Endothelial cell of umbilical vein (primary cell): Measurements from ENCODE around the gene COA5. TPM values are rescaled to one million over a fixed set of nuclear protein-coding genes. Genes with fewer than 3 reads are reported as not detected.
A peak's percentile ranks its signal among the peaks of the same experiment; 100 is the strongest.

ENCODE experiments used
- BruUV-seq: library from RNA; stranded (reverse); fragments of 400-500 nt; replicated peaks from 2 replicates; lab custom pipeline; 2021; lab: Mats Ljungman, UMichigan
- CTCF ChIA-PET: fragments of 300-600, 350-600 bp; sonication (Branson Sonifier 250); formaldehyde crosslinking; loops from one replicate; lab custom pipeline; 2021; ENCODE audit warnings: antibody characterized with exemption, inconsistent platforms; lab: Charles Lee
- POLR2A ChIA-PET: fragments of 300-600, 350-600 bp; sonication (Branson Sonifier 250); formaldehyde crosslinking; loops from one replicate; lab custom pipeline; 2021; ENCODE audit warnings: antibody characterized with exemption, inconsistent platforms; lab: Charles Lee
- DNase-seq: peaks from one replicate; pipeline ENCODE4 v3.0.0-alpha.2; 2011; ENCODE audit warnings: low read depth, low spot score
- FAIRE-seq: peaks from 2 replicates; lab custom pipeline; 2011; peaks lifted over from hg19 to GRCh38; lab: Jason Lieb, UNC
- H2AFZ ChIP-seq: 2 replicates; pipeline ENCODE4 v1.6.0; 2012; ENCODE audit warnings: low read depth, low read length, control low read depth, inconsistent platforms
- H3K27ac ChIP-seq: 2 replicates; pipeline ENCODE4 v1.5.1; 2011; ENCODE audit warnings: low read depth, mild to moderate bottlenecking, control low read depth, low read length, moderate library complexity; ENCODE audit not compliant: insufficient read depth
- H3K27me3 ChIP-seq, 2 experiments: 2 replicates each; pipeline versions ENCODE4 v1.6.0 to v1.6.1; 2011; ENCODE audit warnings: low read length in 2 of 2, mixed read lengths in 1 of 2; ENCODE audit not compliant: control insufficient read depth in 2 of 2, insufficient read depth in 2 of 2
- H3K36me3 ChIP-seq, 2 experiments: 2 replicates in 1 of 2; 3 replicates in 1 of 2; pipeline ENCODE4 v1.5.1; 2011; ENCODE audit warnings: low read length in 2 of 2, mild to moderate bottlenecking in 1 of 2, moderate library complexity in 1 of 2; ENCODE audit not compliant: control insufficient read depth in 2 of 2, insufficient read depth in 2 of 2; ENCODE audit errors: extremely low read depth in 1 of 2
- H3K4me1 ChIP-seq: 3 replicates; pipeline ENCODE4 v1.5.1; 2011; ENCODE audit warnings: mild to moderate bottlenecking, low read length; ENCODE audit not compliant: control insufficient read depth, insufficient read depth; ENCODE audit errors: extremely low read depth
- H3K4me2 ChIP-seq: 2 replicates; pipeline ENCODE4 v1.6.1; 2011; ENCODE audit warnings: low read length, control low read depth, mixed read lengths; ENCODE audit not compliant: insufficient read depth
- H3K4me3 ChIP-seq, 3 experiments: fragments of 200-600 bp in 1 of 3; sonication (generic), shearing (Covaris generic) in 1 of 3; replicated peaks in 1 of 3; 2 replicates each; pipeline ENCODE4 v1.5.1; 2011 to 2016; ENCODE audit warnings: control low read depth in 3 of 3, low read length in 3 of 3, mild to moderate bottlenecking in 2 of 3, inconsistent platforms in 1 of 3, low read depth in 1 of 3, moderate library complexity in 1 of 3; ENCODE audit not compliant: insufficient read depth in 1 of 3
- H3K79me2 ChIP-seq: 2 replicates; pipeline ENCODE4 v1.6.0; 2012; ENCODE audit warnings: low read length, inconsistent platforms; ENCODE audit not compliant: control insufficient read depth, insufficient read depth
- H3K9ac ChIP-seq: replicated peaks from 2 replicates; pipeline ENCODE3; 2011; ENCODE audit warnings: low read length, control low read depth; ENCODE audit not compliant: insufficient read depth; ENCODE audit errors: extremely low read depth
- H3K9me1 ChIP-seq: replicated peaks from 3 replicates; pipeline ENCODE4 v1.6.0; 2011; ENCODE audit warnings: mild to moderate bottlenecking, low read length; ENCODE audit not compliant: control insufficient read depth, insufficient read depth; ENCODE audit errors: extremely low read depth
- H3K9me3 ChIP-seq: replicated peaks from 2 replicates; pipeline ENCODE4 v1.5.1; 2012; ENCODE audit warnings: low read length, inconsistent platforms; ENCODE audit not compliant: control insufficient read depth, insufficient read depth
- H4K20me1 ChIP-seq: replicated peaks from 2 replicates; pipeline ENCODE3; 2011; ENCODE audit warnings: mild to moderate bottlenecking, low read length; ENCODE audit not compliant: control insufficient read depth, insufficient read depth; ENCODE audit errors: extremely low read depth
- EZH2 ChIP-seq: IDR thresholded peaks from 2 replicates; pipeline ENCODE4 v1.6.1; 2012; ENCODE audit warnings: borderline replicate concordance, low read depth, mild to moderate bottlenecking, moderate library complexity, low read length, inconsistent platforms; ENCODE audit not compliant: severe bottlenecking
- FOS ChIP-seq: IDR thresholded peaks from 2 replicates; pipeline ENCODE4 v1.6.1; 2011; ENCODE audit warnings: mild to moderate bottlenecking, low read length, moderate library complexity, borderline replicate concordance; ENCODE audit not compliant: insufficient read depth
- GATA2 ChIP-seq: IDR thresholded peaks from 2 replicates; pipeline ENCODE4 v1.7.0; 2011; ENCODE audit warnings: low read depth, mild to moderate bottlenecking, moderate library complexity, mixed read lengths, low read length; ENCODE audit not compliant: insufficient read length, insufficient read depth
- JUN ChIP-seq: IDR thresholded peaks from 2 replicates; pipeline ENCODE4 v1.6.1; 2011; ENCODE audit warnings: borderline replicate concordance, low read depth; ENCODE audit not compliant: insufficient read length, insufficient read depth
- MYC ChIP-seq: IDR thresholded peaks from one replicate; pipeline ENCODE4 v1.6.1; 2011; ENCODE audit warnings: mild to moderate bottlenecking, low read depth, low read length
- POLR2A ChIP-seq: IDR thresholded peaks from 2 replicates; pipeline ENCODE4 v1.6.1; 2012; ENCODE audit warnings: low read depth, mild to moderate bottlenecking, control low read depth, low read length
- POLR2AphosphoS5 ChIP-seq: IDR thresholded peaks from 2 replicates; pipeline ENCODE4 v1.6.1; 2012; ENCODE audit warnings: low read depth, mild to moderate bottlenecking, control low read depth, low read length, moderate library complexity; ENCODE audit not compliant: insufficient read depth
- dilution Hi-C: fragments of 300-500 bp; cut with MboI; formaldehyde crosslinking; loops from one replicate; pipeline ENCODE4 v1.15.0; 2019; ENCODE audit warnings: low sequenced_read_pairs; ENCODE audit not compliant: extremely low pct_ligation_motif_present
- intact Hi-C: fragments of 100-400 bp; cut with micrococcal nuclease; formaldehyde crosslinking; loops from one replicate; pipeline ENCODE4 v1.10.0; 2022
- polyA plus RNA-seq, 4 experiments: library from polyadenylated mRNA; depleted of rRNA in 3 of 4; stranded (reverse) in 3 of 4; unstranded in 1 of 4; fragments of >200 nt; gene quantifications; 2 replicates each; pipeline versions ENCODE4 v1.2.1 to v1.2.3, GENCODE V29; 2011 to 2012; ENCODE audit warnings: missing spikeins in 1 of 4
- total RNA-seq: library from RNA; stranded (reverse); gene quantifications from 2 replicates; pipeline ENCODE4 v1.2.3, GENCODE V29; 2021
- TF ChIP-seq, protein P1 (sequence below): IDR thresholded peaks from 2 replicates; pipeline ENCODE4 v1.6.1; 2011; ENCODE audit not compliant: insufficient read depth, insufficient read length
- TF ChIP-seq, protein P2 (sequence below), 2 donors: IDR thresholded peaks; 1 replicate in 1 of 2; 2 replicates in 1 of 2; pipeline ENCODE4 v1.5.1; 2011; ENCODE audit warnings: low read length in 2 of 2, mild to moderate bottlenecking in 2 of 2, moderate library complexity in 2 of 2, control low read depth in 1 of 2, inconsistent platforms in 1 of 2, low read depth in 1 of 2; ENCODE audit not compliant: insufficient read depth in 1 of 2; ENCODE audit errors: extremely low read depth in 1 of 2

Gene COA5
- total and polyA plus RNA-seq, 2 donors (not counting 3 experiments of a cell fraction or from before 2014, with no cell fraction given): 16.5 to 17.7 TPM

DNA sequence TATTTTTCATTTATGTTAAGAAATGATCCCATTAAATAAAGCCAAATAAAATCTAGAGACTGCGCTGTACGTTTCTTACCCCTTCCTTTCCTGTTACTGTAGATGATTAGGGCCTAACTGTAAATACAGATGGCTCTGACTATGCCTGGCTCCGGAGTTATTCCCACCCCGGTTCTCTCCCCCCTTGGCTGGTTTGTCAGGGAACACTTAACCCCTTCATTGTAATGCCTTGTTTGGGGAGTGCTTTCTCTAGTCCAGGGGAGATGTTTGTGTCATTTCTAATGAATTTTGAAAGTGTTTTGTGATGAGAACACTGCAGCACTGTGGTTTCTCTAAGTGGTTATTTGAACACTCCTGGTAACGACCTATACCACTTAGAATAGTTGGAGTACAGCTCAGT lies 8.8 kb upstream of the COA5 start:
- no TSS peak for BruUV-seq
- Histone ChIP-seq H3K27me3 (no peaks in the 10 kb centered on the region), H3K79me2 (peaks cover 2% of the 10 kb centered on the region), H3K4me1 (no peaks in the 10 kb centered on the region), H3K27ac (no peak overlapping the region), H3K4me2 (no peak overlapping the region), H3K9me3 (no peaks in the 10 kb centered on the region), H4K20me1 (no peaks in the 10 kb centered on the region), H3K36me3 (peaks cover 17 to 28% of the 10 kb centered on the region in 2 experiments), H3K9ac (no peak overlapping the region), H3K4me3 (no peak overlapping the region), H2AFZ (no peak overlapping the region), H3K9me1 (no peaks in the 10 kb centered on the region)
- ChIA-PET CTCF (no interaction called here), POLR2A (no interaction called here)
- intact Hi-C loops (no loop called here), dilution Hi-C loops (no loop called here)
- no peak for DNase-seq
- no peak for FAIRE-seq
- TF ChIP-seq GATA2: no peak
- peak; percentile 5 for TF ChIP-seq POLR2AphosphoS5
- TF ChIP-seq EZH2: no peak
- no peak for TF ChIP-seq POLR2A
- TF ChIP-seq JUN: no peak
- TF ChIP-seq, protein P1, sequence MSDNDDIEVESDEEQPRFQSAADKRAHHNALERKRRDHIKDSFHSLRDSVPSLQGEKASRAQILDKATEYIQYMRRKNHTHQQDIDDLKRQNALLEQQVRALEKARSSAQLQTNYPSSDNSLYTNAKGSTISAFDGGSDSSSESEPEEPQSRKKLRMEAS: no peak

DNA sequence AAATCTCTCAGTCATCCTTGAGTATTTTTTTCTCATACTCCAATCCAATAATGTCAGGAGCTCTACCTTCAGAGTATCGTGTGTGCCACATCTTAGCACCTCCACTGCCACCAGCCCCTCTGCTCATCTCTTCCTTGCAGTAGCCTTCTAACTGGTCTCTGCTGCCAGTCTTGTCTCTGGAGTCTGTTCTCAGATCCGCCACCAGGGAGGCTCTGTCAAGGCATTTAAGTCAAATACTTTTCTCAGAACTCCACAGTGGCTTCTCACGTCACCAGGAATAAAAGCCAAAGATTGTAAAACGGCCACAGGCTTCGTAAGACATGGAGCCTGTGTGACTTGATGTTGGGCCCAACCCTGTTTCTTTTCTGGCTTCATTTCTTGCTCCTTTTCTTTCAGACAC lies 7.2 kb upstream of the COA5 start:
- Histone ChIP-seq H4K20me1 (no peaks in the 10 kb centered on the region), H3K79me2 (peaks cover 13% of the 10 kb centered on the region), H3K9me3 (no peaks in the 10 kb centered on the region), H3K4me1 (peaks cover 7% of the 10 kb centered on the region), H2AFZ (no peak overlapping the region), H3K27ac (no peak overlapping the region), H3K4me2 (no peak overlapping the region), H3K9me1 (no peaks in the 10 kb centered on the region), H3K27me3 (no peaks in the 10 kb centered on the region), H3K4me3 (no peak overlapping the region), H3K36me3 (peaks cover 16 to 28% of the 10 kb centered on the region in 2 experiments), H3K9ac (no peak overlapping the region)
- no TSS peak for BruUV-seq
- no peak for DNase-seq
- no peak for TF ChIP-seq FOS
- no peak for TF ChIP-seq EZH2
- TF ChIP-seq, protein P2, sequence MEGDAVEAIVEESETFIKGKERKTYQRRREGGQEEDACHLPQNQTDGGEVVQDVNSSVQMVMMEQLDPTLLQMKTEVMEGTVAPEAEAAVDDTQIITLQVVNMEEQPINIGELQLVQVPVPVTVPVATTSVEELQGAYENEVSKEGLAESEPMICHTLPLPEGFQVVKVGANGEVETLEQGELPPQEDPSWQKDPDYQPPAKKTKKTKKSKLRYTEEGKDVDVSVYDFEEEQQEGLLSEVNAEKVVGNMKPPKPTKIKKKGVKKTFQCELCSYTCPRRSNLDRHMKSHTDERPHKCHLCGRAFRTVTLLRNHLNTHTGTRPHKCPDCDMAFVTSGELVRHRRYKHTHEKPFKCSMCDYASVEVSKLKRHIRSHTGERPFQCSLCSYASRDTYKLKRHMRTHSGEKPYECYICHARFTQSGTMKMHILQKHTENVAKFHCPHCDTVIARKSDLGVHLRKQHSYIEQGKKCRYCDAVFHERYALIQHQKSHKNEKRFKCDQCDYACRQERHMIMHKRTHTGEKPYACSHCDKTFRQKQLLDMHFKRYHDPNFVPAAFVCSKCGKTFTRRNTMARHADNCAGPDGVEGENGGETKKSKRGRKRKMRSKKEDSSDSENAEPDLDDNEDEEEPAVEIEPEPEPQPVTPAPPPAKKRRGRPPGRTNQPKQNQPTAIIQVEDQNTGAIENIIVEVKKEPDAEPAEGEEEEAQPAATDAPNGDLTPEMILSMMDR (IDR thresholded peaks at IDR 0.05; ENCODE audit: extremely low read depth in 1 of 2, insufficient read depth in 1 of 2, low read depth in 1 of 2, low read length in 2 of 2): no peak
- no peak for TF ChIP-seq MYC
- TF ChIP-seq, protein P1: no peak
- no peak for TF ChIP-seq JUN
- no peak for TF ChIP-seq POLR2AphosphoS5
- TF ChIP-seq GATA2: no peak
- no peak for TF ChIP-seq POLR2A
- ChIA-PET POLR2A (no interaction called here), CTCF (no interaction called here)
- FAIRE-seq: no peak
- dilution Hi-C loops (no loop called here), intact Hi-C loops (no loop called here)
